GM21737 (cell line): ENCODE data around the gene REXO1.
"Not testable (repeated sequence)": the region's sequence is repeated elsewhere in the genome, so short reads cannot be mapped to it uniquely, and the experiment has no call there.

ENCODE experiments used
- ATAC-seq: cut with Tn5 transposase; IDR thresholded peaks from one replicate; pipeline ENCODE4 v1.9.1; 2021; ENCODE audit warnings: mild to moderate bottlenecking, moderate library complexity; ENCODE audit not compliant: unreplicated experiment

Gene REXO1

GRCh38 chr19:1875646-1876495 lies 27.6 kb upstream of the REXO1 start:
- peak; percentile 74 for ATAC-seq

DNA sequence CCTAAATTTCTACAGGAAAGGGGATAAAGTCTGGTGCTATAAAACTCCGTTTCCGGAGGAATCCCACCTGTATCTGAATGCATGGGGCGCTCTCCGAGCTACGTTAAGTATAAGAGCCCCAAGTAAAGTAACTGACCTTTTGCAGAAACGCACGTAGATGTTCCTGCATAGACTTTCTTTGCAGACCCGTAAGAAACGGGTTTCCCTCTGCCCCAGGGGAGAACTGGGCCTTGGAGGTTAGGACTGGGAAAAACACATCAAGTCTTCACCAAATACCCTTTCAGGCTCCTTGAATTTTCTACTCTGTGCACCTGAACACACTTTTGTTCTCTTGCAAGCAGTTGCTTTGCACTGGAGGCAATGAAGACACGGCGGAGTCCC lies 27.0 kb upstream of the REXO1 start:
- ATAC-seq, result not testable (repeated sequence)

DNA sequence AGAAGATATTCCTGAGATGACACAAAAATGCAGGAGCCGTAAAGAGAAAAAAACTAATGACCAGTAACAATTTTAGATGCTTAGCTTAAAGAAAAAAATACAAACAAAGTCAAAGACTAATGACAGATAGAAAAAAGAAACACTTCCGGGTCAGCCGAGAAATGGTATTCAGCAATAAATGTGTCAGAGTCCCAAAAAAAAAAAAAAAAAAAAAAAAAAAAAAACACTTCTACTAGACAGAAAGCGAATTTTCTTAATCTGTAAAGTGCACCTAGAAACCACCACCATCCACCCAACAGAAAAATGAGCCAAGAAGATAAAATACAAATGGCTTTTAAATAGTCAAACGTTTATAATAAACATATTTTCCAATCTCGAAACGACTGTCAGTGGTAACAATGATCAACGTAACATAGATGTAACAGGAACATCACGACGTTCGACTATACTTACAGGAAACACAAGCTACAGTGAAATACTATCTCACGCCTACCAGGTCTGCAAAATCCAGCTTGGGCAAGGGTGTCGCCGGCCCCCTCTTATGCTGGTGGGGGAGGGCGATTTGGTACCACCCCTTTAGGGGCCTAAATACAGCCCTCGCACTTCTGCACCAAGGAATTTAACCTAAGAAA lies 26.4 kb upstream of the REXO1 start:
- ATAC-seq, result no peak

- ATAC-seq, result no peak
Measured at GRCh38 chr19:1873524-1874473, 25.5 kb upstream of the REXO1 start.

GRCh38 chr19:1872807-1873523 lies 24.7 kb upstream of the REXO1 start:
- no peak for ATAC-seq

GRCh38 chr19:1871630-1872029 lies 23.3 kb upstream of the REXO1 start:
- no peak for ATAC-seq

- ATAC-seq, result no peak
Measured at GRCh38 chr19:1871140-1871597, 22.9 kb upstream of the REXO1 start.

DNA sequence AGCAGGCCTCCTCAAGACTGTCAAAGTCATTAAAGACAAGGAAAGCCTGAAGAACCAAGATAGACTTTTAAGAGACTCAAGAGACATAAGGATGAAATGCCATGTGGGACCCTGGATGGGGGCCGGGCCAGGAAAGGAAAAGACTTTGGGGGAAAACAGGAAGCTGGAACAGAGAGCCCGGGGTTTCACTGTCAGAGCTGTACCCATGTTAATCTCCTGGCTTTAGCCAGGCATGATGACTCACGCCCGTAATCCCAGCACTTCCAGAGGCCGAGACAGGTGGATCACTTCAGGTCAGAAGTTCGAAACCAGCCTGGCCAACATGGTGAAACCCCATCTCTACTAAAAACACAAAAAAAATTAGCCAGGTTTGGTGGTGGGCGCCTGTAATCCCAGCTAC lies 20.7 kb upstream of the REXO1 start:
- ATAC-seq, result no peak

DNA sequence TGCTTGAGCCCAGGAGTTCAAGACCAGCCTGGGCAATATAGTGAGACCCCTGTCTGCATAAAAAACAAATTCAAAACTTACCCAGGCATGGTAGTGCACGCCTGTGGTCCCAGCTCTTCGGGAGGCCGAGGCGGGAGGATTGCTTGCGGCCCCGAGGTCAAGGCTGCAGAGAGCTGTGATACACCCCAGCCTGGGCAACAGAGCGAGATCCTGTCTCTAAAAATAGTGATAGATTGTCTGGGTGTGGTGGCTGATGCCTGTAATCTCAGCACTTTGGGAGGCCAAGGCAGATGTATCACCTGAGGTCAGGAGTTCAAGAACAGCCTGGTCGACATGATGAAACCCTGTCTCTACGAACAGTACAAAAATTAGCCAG lies 19.1 kb upstream of the REXO1 start:
- no peak for ATAC-seq

DNA sequence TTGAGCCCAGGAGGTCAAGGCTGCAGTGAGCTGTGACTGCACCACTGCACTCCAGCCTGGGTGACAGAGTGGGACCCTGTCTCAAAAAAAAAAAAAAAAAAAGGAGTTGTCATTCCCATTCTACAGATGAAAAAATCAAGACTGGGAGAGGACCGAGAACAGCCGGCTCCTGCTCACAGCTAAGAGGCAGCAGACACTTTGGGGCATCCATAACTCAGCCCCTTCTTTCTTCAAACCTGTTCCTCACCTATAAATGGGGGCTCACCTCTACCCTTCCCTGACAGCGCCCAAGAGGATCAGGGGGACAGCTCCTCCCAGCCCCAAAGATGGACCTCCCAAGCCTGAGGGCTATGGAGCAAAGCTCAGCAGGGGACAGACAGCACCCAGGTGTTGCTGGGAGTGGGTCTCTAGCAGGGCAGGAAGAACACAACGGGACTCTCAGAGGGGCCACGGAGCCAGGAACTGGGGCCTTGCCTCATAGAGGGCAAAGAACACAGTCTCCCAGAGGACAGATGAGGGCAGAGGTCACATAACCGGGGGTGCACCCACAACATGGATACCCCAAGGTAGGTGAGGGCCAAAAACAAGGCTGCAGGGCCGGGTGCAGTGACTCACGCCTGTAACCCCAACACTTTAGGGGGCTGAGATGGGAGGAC lies 18.5 kb upstream of the REXO1 start:
- ATAC-seq, result no peak

DNA sequence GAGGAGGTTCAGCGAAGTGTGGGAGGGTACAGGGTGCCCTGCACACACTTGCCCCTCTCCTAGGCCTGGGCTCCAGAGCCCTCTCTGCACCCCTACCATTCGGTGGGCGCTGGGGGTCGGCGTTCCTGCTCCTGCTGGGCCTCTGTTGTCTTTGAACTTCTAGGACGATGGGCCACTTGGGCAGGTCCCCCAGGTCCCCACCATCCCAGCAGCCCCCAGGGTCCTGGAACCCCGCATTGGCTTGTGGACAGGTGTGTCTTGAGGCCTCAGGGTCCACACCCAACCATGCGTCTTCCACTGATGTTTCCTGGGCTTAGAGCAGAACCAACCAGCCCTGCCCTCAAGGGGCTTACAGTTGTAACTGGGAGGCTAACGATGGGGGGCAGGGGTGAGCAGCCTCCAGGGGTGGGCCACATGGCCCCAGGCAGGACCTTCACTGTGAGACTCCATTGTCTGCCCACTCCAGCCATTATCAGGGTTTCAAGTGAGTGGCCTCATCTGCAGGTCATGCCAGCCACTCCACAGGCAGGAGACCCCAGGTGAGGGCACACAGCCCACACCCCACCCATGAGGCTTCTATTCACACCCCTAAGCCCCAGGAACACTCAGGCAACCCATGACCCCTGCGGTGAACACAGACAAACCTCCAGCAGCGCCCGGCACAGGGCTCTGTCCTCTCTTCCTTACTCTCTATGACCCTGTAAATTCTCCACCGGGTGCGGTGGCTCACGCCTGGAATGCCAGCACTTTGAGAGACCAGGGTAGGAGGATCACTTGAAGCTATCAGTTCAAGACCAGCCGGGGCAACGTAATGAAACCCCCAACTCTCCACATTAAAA lies 17.1 kb upstream of the REXO1 start:
- ATAC-seq, result no peak

GRCh38 chr19:1864480-1865171 lies 16.3 kb upstream of the REXO1 start:
- peak; percentile 33 for ATAC-seq

DNA sequence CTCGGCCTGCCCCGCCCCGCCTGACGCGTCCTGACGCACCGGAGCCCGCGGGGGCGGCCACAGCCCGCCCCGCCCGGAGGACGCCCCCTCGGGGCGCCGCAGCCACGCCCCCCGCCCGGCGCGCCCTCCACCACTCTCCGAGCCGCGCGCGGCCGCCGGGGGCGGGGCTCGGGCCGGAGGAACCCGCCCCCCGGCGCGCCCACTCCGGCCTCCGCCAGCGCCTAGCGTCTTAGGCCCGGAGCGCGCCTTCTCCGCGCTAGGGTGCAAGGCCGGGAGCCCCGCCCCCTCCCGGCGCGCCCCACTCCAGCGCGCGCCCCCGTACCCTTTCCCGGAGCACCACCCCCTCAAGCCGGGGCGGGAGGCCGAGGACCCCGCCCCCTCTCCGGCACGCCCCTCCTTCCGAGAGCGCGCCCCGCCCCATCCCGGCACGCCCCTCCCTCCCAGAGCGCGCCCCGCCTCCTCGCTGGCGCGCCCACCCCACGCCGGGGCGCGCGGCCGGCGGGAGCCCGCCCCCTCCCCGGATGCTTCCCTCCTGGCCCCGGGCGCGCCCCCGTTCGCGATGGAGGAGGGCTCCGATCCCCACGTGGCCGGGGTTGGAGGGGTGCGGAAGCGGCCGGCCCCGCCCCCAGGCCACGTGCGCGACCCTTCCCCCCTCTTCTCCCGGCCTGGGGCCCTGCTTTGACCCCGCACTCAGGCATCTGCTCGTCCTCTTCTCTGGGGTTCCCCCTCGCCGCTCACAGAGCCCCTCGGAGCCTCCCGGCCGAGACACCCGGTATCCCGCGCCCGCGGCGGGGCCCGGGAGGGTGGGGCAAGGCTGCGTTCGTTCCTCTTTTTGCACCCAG lies 15.6 kb upstream of the REXO1 start:
- peak; percentile 43 for ATAC-seq

- ATAC-seq, result no peak
Measured at GRCh38 chr19:1863328-1863637, 15.0 kb upstream of the REXO1 start, which contains the start of gene KLF16. Gene KLF16, minus strand, starts transcription at chr19:1863579. Its CDS starts 82 bp downstream, at chr19:1863497.

DNA sequence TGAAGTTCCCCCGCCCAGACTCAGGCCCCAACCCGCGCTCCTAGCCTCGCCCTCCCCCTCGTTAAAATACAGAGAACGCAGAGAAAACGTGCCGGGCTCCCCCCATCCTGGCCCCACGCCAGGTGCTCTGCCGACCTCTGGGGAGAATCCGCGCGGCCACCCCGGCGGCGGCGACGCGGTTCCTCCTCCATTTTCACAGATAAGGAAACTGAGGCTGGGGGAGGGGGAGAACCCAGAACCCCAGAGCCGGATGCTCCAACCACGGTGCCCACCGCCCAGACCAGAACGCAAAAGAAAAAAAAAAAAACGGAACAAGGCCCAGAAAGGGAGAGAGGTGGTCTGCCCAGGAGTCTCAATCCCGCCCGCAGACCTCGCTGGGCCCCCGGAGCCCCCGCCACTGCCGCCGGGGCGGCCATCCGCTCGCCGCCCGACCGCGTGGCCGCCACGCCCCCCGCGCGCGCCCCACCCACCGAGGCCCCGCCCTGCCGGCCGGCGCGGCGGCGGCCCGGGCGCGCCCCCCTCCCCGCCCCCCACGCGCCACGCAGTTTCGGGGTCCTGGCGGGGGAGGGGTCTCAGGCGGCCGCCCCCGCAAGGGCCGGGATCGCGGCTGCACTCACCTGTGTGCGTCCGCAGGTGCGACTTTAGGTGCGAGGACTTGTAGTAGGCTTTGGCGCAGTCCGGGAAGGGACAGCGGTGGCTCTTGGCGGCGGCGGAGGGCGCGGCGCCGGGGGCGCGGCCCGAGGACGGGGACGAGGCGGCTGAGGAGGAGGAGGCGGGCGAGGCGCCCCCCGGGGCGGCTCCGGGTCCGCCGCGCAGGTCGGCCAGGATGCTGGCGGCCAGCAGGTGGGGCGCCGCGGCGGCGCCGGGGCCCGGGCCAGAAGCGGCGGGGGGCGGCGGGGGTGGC lies 14.4 kb upstream of the REXO1 start:
- ATAC-seq, result peak; percentile 4

GRCh38 chr19:1862068-1862423 lies 13.8 kb upstream of the REXO1 start:
- no peak for ATAC-seq

GRCh38 chr19:1861599-1862031 lies 13.3 kb upstream of the REXO1 start:
- no peak for ATAC-seq
